NT2/D1 (cell line): ENCODE results near the gene UMODL1.

Source experiments
- SUZ12 ChIP-seq: IDR thresholded peaks from 2 replicates; pipeline ENCODE4 v1.6.1; 2011; ENCODE audit not compliant: insufficient read length, insufficient read depth; ENCODE audit errors: extremely low read depth
- ZNF274 ChIP-seq: IDR thresholded peaks from 2 replicates; pipeline ENCODE4 v1.6.1; 2011; ENCODE audit warnings: mild to moderate bottlenecking, low read depth, low read length

DNA sequence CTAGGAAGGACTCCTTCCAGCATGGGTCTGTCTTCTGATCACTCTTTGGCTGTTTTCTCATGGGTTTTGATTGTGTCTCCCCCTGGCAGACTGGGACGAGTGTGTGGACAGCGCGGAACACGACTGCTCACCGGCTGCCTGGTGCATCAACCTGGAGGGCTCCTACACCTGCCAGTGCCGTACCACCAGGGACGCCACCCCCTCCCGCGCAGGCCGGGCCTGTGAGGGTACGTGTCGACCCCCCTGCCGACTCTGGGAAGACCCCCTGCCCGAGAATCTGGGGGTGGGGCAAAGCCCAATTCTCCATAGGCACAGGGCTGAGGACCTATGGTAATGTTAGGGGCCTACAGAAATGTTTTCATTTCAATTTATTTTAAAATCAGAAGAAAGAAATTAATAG is 38.4 kb downstream of the UMODL1 start:
- TF ChIP-seq ZNF274: no peak
- no peak for TF ChIP-seq SUZ12
